MV-4-11 (cell line): ENCODE data around the gene CEP72.
A peak's percentile ranks its signal among the peaks of the same experiment; 100 is the strongest.
"Not testable (repeated sequence)": the region's sequence is repeated elsewhere in the genome, so short reads cannot be mapped to it uniquely, and the experiment has no call there.

Source experiments
- DNase-seq: peaks from one replicate; lab custom pipeline; 2025; lab: John Stamatoyannopoulos, UW

CEP72 gene, protein sequence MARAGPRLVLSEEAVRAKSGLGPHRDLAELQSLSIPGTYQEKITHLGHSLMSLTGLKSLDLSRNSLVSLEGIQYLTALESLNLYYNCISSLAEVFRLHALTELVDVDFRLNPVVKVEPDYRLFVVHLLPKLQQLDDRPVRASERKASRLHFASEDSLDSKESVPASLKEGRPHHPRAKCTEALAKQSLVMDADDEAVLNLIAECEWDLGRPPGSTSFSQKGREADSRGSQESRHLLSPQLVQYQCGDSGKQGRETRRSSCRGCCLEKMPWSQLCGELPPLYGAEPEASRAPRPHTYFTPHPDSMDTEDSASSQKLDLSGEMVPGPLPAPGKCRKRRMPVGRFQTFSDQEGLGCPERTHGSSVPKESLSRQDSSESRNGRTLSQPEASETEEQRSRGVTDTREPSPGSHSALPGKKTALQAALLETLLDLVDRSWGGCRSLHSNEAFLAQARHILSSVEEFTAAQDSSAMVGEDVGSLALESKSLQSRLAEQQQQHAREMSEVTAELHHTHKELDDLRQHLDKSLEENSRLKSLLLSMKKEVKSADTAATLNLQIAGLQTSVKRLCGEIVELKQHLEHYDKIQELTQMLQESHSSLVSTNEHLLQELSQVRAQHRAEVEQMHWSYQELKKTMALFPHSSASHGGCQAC

DNA sequence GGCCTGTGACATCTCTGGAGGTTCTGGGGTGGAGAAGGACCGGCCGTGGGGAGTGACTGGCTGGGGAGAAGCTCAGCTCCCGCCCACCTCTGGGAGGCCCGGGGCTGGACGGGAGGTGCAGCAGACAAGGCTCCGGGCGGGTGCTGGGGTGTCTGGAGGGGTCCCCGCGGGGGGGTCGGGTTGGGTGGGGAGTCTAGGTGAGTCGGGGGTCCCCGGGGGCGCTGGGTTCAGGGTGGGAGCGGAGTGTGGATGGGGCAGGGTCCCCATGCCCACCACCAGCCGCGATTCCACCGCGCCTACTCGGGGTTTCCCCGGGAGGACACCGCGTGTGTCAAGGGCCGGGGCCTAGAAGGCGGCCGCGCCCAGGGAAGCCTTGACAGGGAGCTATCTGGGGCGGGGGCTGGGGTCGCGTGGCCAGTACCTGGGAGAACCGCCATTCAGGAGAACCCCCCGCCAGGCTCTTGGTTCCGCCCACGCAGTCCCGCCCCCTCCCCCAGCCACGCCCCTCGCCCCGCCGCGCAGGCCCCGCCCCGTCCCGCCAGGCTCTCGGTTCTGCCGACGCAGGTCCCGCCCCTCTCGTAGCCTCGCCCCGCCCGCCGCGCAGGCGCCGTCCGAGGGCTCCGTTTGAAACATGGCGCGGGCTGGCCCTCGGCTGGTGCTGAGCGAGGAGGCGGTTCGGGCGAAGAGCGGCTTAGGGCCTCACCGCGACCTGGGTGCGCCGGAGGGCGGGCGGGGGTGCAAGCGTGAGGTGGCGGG lies at the start of gene CEP72:
Gene CEP72 (plus strand): TSS at position 610 of the 756 bp plus-strand sequence. CDS start 22 bp downstream, at position 632.
- DNase-seq = peak; percentile 61

DNA sequence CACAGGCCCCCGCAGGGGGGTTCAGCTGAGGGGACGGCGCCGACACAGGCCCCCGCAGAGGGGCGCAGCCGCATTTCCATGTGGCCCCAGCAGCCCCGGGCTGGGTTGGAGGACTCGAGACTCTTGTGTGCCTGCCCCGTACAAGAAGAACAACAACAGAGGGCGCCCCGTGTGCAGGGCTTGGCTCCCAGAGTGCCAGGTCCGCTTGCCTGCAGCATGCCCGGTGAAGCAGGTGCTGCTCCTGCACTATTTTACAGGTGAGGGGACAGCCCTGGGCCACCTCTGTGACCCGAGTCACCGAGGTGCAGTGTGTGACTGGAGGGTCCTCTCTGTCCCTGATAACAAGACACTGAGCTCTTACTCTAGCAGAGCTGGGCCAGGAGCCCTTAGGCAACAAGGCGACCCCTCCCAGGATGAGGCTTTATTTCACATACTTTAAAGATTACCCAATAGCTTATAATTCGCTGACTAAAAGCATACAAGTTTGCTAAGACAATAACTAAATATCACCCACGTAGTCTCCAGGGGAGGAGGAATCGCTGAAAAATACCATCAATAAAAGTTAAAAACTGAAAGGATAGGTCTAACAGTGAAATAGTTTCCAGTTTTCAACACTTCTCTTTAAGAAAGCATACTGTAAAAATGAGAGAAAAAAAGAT lies 46.2 kb upstream of the CEP72 start:
- no peak for DNase-seq

DNA sequence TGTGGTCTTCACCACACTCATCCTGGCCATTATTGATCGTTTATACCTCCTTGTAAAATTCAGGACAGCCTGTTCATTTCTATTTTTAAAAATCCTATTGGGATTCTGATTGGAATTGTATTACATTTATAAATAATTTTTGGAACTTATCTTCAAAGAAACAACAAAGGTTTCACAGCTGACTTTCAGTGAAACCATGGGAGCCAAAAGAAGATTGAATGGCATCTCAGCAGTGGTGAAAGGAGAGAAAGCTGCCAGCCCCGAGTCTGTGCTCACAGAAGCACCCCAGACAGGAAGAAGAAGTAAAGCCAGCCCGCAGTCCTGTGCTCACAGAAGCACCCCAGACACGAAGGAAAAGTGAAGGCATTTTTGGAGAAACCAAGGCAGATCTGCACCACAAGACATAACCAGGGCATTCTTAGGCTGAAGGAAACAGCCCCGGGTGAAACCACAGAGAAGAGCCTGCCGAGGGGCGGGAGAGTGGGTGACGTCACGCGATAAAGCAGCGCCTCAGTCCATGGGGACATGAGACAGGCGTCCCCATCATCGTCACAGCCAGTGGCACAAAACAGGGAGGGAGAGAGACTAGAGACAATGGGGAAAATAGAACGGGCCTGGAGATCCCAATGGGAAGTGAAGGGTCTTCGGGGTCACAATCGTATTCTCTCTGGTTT lies 45.4 kb upstream of the CEP72 start:
- DNase-seq = no peak

DNA sequence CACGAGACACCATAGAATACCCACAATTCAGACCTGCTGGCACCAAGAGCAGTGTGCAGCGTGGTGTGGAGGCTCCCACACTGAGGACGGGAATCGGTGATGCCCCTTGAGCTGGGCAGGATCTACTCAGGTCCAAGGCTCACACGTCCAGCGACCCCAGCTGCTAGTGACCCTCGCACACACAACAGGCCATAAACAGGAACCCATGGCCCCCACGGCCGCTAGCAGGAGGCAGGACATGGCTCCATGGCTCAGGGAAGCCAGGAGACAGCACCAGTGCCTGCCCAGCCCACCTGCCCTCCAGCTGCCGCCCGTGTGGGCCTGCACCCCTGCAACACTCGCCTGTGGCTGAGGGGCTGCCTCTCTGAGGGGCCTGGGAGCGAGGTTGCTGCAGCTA lies 44.5 kb upstream of the CEP72 start:
- DNase-seq = no peak

DNA sequence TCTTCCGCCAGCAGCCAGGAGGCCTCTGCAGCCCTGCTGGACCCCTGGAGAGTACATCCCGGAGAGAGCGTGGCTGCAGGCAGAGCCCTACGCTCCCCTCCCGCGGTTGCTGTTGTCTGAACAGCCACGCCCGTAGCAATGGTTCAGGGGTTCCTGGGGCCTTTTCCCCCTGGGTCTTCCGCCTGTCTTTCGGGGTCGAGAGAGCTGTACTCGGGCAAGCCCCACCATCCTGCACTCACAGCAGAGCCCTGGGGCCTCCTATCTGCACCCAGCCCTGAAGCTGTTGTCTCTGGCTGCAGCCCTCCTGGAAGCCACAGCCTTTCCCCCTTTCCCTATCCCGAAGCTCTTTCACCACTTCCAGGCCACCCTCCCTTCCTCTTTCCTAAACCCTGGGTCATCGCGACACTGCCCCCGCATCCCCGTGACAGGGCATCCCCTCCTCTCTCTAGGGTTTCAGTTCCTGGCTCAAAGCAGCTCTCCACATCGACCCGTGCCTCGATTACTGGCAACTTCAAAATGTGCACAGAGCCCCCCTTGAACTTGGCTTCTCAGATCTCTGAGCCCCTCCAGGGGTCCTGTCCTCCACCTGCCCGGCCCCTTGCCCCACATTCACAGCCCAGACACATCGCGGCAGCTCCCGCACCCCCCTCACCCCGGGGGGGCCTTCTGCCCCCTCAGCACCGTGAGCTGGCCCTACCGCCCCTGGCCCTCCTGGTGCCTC lies 43.9 kb upstream of the CEP72 start:
- DNase-seq = peak; percentile 42

DNA sequence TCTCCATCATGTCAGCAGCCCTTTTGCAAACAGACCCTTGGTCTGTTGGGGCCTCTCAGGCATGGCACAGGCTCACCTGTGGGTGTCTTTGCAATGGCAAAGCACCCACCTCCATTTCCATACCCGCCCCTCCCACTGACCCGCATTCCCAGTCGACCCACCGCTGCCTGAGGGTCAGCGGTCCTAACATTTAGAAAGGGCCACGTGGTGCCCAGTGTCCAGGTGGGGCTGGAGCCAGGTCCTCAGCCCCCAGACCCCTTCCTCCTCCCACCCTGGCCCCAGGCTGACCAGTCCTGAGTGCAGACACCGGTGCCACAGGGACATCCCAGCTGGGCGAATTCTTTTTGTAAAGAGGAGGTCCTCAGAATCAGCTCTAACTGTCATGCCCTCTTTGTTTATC lies 43.3 kb upstream of the CEP72 start:
- no peak for DNase-seq

DNA sequence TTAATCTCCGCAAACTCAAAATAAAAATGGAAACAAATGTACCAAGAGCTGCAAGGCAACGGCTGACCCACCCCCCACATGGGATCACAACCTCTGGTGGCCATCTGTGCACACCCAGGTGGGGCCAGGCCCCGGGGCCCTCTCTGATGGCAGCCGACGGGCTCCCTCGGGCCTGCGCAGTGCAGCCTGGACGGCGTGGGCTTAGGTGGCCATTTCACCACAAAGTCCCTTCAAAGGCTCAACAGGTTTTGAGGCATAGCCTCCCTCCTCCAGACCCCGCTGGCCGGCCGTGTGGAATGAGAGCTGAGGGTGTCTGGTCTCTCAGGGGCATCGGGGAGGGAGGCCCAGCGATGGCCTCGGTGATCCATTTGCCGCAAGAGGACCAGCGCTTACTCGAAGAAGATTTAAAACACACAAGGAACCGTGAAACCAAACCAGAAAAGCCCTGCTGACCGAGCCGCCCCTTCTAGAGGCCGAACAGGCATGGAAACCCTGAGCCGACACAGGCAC lies 42.7 kb upstream of the CEP72 start:
- DNase-seq = no peak

DNA sequence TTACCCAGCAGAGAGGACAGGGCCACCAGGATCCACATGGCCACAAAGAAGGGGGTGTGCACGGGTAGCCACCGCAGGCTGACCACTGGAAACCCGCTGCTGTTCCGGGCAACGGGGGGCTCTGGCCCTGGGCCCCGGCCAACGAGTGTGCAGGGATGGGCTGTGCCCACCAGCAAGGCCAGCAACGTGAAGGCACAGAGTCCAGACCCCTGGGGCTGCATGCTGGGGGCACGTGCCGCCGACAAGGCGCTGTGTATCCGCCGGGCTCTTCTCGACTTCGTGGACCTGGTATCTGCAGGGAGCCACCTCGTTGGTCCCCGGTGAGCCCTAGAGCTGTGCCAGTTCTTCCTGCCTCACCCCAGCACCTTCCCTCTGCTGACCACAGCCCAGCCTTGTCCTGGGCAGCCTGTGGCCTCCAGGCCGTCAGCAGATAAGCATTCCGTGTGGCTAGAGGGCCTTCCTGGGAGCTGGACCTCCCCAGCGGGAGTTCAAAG lies 42.2 kb upstream of the CEP72 start:
- no peak for DNase-seq

DNA sequence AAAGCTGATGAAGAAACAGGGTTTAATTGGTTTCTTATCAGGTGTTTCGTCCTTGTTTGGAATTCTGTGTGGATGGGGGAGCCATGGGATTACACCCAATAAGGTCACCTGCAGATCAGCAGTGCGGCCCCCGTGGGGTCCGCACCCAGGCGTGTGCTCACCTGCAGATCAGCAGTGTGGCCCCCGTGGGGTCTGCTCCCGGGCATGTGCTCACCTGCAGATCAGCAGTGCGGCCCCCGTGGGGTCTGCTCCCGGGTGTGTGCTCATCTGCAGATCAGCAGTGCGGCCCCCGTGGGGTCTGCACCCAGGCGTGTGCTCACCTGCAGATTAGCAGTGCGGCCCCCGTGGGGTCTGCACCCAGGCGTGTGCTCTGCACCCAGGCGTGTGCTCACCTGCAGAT lies 41.7 kb upstream of the CEP72 start:
- no peak for DNase-seq

DNA sequence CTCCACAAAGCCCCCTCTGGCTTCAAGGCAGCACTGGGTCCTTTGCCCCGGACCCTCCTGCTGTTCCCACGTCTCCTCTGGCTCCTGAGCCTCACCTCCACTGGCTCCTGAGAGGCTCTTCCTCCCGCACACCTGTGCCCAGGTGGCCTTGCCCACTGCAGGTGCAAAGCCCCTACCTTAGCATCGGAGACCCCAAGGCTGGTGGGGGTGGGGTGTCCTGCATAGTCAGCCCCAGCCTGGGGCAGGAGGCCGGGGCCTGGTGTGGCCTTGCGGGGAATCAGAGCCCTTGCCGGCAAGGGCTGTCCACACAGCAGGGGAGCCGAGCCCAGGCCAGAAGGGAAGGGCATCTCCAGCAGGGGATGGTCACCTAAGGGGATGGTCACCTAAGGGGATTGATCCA lies 41.3 kb upstream of the CEP72 start:
- DNase-seq = no peak

DNA sequence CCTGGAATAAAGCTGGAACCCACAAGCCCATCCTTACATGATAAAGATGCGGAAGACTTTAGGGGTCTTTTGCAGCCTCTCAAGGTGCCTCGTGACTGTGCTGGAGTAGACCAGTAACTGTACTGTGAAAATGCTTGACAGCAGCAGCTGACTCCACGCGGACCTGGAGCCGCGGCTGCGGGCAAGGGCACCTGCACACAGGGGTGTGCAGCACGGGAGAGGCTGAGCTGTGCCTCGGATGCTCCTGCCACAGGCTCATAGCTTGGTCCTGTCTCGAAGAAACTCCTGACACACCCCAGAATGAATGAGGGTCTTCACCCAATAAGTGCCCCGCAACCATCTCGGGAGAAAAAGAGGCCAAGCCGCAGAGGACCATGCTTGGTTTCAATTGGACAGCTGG lies 40.3 kb upstream of the CEP72 start:
- DNase-seq = no peak

DNA sequence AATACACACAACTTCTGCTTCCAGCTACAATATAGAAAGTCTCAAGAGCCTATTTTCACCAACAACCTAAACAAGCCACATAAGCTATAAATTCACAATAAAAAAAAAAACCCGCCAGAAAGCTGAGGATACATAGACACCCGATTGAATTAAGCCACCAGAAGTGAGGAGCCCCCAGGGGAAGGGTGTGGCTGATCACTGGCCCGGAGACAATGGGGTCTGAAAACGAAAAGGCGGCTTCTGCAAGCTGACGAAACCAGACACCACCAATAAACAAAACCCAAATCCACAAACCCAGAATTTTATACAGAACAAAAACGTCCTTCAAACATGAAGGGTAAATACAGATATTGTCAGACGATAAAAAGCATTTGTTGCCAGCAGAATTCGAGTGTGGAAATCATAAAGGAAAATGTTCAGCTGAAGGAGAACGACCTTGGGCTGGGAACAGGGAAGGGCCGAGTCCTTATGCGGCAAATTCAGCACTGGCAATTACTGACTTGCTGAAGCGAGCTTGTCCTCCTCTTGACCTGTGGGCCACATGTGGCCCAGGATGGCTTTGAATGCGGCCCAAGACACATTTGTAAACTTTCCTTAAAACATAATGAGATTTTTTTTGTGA lies 39.6 kb upstream of the CEP72 start:
- DNase-seq = no peak

DNA sequence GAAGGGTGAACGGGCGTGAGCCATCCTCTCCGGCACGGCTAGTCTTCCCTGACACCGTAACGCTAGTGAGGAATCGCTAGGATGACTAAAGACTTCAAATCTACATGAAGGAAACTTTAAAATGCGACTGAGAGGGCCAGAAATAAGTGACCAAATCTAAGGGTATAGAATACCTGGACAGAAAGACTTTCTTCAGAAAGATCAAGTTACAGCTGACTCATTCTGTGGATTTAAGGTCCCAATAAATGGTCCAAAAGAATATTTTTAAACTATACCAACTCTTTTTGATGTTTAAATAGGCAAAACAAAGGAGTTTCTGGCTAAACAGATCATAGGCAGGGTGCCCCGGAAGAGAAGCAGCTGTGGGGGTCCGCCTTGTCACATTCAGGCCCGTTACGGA lies 38.9 kb upstream of the CEP72 start:
- no peak for DNase-seq

DNA sequence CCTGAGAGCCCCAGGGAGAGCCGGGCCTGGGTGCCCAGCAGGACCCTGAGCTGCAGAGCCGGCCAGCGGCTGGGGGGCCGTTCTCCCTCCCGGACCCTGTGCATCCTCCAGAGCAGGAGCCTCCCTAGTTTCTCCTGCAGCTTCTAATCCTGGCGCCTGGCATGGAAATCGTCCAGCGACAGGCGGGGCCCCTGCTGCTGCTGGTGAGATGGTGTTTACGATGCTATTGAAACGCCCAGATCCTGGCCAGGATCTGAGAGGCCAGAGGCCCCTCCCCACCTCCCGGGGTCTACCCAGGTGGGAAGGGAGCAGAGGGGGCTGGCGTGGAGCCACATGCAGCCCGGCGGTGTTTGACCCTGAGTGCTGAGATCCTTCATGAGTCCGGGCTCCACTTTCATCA lies 38.2 kb upstream of the CEP72 start:
- no peak for DNase-seq

DNA sequence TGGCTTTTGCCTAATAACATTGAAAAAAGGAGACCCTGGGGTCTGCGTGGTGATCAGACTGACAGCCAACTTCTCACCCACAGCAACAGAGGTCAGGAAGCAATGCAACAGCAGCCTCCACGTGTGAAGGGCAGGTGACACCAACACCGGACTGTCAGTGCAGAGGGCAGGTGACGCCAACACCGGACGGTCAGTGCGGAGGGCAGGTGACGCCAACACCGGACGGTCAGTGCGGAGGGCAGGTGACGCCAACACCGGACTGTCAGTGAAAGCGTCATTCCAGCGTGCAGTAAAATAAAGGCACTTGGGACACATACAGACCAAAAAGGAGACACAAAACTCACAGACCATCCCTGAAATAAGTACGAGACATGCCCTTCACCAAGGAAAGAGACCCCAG lies 37.2 kb upstream of the CEP72 start:
- DNase-seq = no peak

DNA sequence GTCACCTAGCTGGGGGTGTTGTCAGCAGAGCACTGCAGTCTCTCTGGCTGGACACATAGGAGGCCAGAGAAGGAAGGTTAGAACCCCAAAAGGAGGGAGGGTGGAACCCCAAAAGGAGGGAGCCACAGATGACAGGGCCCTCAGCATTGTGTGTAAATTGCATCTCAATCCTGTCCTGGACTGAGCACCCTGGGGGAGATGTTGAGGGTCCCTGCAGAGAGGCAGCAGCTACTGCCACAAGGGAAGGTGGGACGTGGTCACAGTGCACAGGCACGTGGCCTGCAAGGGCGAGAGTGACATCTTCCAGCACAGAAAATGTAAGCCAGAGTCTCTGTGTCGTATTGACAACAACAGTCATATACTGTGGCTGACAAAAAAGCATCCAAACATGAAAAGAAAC lies 36.5 kb upstream of the CEP72 start:
- no peak for DNase-seq

DNA sequence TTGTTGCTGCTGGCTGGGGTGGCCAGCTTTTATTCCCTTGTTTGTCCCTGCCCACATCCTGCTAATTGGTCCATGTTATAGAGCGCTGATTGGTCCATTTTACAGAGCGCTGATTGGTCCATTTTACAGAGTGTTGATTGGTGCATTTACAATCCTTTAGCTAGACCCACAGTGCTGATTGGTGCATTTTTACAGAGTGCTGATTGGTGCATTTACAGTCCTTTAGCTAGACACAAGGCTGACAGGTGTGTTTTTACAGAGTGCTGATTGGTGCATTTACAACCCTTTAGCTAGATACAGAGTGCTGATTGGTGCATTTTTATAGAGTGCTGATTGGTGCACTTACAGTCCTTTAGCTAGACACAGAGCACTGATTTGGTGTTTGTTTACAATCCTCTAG lies 34.9 kb upstream of the CEP72 start:
- DNase-seq = not testable (repeated sequence)

DNA sequence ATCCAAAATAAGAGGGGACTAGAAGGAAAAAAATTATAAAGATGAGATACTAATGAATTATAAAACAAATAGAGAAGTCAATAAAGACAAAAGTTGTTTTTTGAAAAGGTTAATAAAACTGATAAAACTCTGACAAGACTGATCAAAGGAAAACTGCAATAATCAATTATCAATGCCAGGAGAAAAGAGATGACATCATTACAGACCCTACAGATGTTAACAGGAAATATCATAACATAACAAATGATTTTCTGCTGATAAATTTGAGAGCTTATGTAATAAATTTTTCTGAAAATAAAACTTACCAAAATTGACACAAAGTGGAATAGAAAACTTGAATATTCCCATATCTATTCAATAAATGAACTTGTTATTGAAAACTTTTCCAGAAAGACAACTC lies 34.3 kb upstream of the CEP72 start:
- no peak for DNase-seq

DNA sequence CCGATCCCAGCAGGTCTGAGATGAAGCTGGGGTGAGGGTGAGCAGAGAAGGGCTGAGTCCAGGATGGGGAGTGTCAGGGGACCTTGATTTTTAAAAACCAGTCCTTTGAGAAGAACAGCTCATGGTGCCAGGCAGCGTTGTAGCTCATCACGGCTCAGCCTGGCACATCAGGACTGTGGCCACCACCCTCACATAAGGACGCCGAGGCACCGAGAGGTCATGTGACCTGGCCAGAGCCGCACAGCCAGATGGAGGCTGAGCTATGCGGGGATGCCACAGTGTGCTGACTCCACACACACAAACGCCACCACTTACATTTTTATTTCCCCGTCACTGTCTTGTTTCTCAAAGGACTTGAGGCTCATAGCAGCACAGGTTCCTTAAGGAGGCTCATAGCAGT lies 32.9 kb upstream of the CEP72 start:
- no peak for DNase-seq

DNA sequence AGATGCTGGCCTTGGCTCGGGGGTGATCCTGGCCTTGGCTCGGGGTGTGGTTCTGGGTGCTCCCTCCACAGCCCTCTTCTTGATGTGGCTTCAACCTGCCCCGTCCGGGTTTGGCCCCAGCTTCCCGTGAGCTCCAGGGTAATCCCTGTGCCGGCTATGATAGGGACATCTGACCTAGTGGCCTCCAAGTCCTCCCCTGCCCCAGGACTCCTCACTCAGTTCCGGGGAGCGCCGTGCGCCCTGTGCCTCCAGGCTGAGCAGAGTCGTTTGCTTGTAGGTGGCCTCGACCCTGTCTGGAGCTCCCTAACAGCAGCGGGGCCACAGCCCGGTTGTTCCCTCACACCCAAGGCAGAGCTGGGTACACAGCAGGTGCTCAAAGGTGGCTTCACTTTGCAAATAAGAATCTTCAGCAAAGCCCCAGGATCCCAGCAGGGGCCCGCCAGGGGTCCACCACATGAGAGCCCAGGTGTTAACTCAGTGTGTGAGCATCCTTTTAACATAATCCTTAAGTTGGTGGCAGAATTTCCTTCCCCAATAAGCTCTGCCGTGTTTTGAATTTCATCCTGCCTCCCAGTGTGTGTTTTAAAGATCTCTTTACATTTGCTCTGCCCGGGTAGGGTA lies 32.3 kb upstream of the CEP72 start:
- DNase-seq = no peak
